Measurements from ENCODE around the gene DDX54.

Gene DDX54

DNA sequence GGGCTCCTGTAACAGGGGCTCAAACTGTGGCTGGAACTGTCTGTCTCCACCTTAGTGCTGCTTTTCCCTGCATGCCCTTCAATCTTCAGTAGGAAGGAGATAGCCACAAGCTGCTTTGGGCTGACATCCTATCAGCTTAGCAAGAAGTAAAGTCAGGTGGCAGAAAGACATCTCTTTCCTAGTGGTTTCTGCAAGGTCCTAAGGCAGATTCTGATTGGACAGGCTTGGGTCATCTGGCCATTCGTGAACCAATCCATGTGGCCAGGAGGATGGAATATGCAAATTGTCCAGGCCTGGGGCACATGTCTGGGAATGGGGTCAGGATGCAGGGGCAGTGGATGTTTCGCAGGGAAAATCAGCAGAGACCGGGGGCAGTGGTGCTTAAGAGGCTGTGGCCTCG lies 5.5 kb upstream of the DDX54 start:
- Histone ChIP-seq H2AFZ (ENCODE audit: low read length) (no peak overlapping the region), H3K9me2 (replicated peaks; ENCODE audit: low read depth, low read length) (no peaks in the 10 kb centered on the region), H3K79me2 (ENCODE audit: insufficient read depth, low read length) (peaks cover 26% of the 10 kb centered on the region), H3K27me3 (ENCODE audit: insufficient read depth, low read length, poor library complexity, severe bottlenecking) (no peaks in the 10 kb centered on the region), H3K4me2 (ENCODE audit: low read depth, low read length, poor library complexity, severe bottlenecking) (no peak overlapping the region), H3K9ac (ENCODE audit: low read depth, low read length, poor library complexity, severe bottlenecking) (no peak overlapping the region), H3K9me3 (ENCODE audit: insufficient read depth, low read depth, low read length) (no peaks in the 10 kb centered on the region), H3K4me3 (ENCODE audit: low read length, poor library complexity, severe bottlenecking) (no peak overlapping the region), H4K20me1 (ENCODE audit: insufficient read depth, low read length, poor library complexity, severe bottlenecking) (peaks cover 18% of the 10 kb centered on the region), H3F3A (ENCODE audit: low read depth) (no peaks in the 10 kb centered on the region), H3K36me3 (ENCODE audit: insufficient read depth, low read length) (peaks cover 8% of the 10 kb centered on the region; the same call in 1 of the 2 replicates), H3K4me1 (ENCODE audit: insufficient read depth, low read length, poor library complexity, severe bottlenecking) (peaks cover 27% of the 10 kb centered on the region)
- TF ChIP-seq CTCF (conservative IDR thresholded peaks at IDR 0.05; ENCODE audit: low read length) (no peak), EZH2phosphoT487 (IDR thresholded peaks at IDR 0.05; ENCODE audit: borderline replicate concordance) (no peak)

- no peak for TF ChIP-seq EZH2phosphoT487 (IDR thresholded peaks at IDR 0.05; ENCODE audit: borderline replicate concordance)
- TF ChIP-seq CTCF (conservative IDR thresholded peaks at IDR 0.05; ENCODE audit: low read length), result no peak
- no peaks in the 10 kb centered on the region for H3F3A ChIP-seq (ENCODE audit: low read depth)
- peaks cover 8% of the 10 kb centered on the region; the same call in 1 of the 2 replicates for H3K36me3 ChIP-seq (ENCODE audit: insufficient read depth, low read length)
These were observed 4.1 kb upstream of the DDX54 start for GRCh38 chr12:113189361-113189760.

GRCh38 chr12:113186666-113187325 lies 1.5 kb upstream of the DDX54 start:
- Histone ChIP-seq H3F3A (ENCODE audit: low read depth) (no peaks in the 10 kb centered on the region), H3K36me3 (ENCODE audit: insufficient read depth, low read length) (peaks cover 5% of the 10 kb centered on the region; the same call in 1 of the 2 replicates), H3K9me3 (ENCODE audit: insufficient read depth, low read depth, low read length) (no peaks in the 10 kb centered on the region), H4K20me1 (ENCODE audit: insufficient read depth, low read length, poor library complexity, severe bottlenecking) (peaks cover 41% of the 10 kb centered on the region), H2AFZ (ENCODE audit: low read length) (no peak overlapping the region), H3K9ac (ENCODE audit: low read depth, low read length, poor library complexity, severe bottlenecking) (peak overlapping the region; percentile 89), H3K27me3 (ENCODE audit: insufficient read depth, low read length, poor library complexity, severe bottlenecking) (no peaks in the 10 kb centered on the region), H3K79me2 (ENCODE audit: insufficient read depth, low read length) (peaks cover 56% of the 10 kb centered on the region), H3K9me2 (replicated peaks; ENCODE audit: low read depth, low read length) (no peaks in the 10 kb centered on the region), H3K4me1 (ENCODE audit: insufficient read depth, low read length, poor library complexity, severe bottlenecking) (peaks cover 36% of the 10 kb centered on the region), H3K4me3 (ENCODE audit: low read length, poor library complexity, severe bottlenecking) (peak overlapping the region; percentile 73), H3K4me2 (ENCODE audit: low read depth, low read length, poor library complexity, severe bottlenecking) (peak overlapping the region; percentile 91)
- TF ChIP-seq EZH2phosphoT487 (IDR thresholded peaks at IDR 0.05; ENCODE audit: borderline replicate concordance), result no peak

More at GRCh38 chr12:113189361-113189760, 4.1 kb upstream of the DDX54 start:
- Histone ChIP-seq H3K79me2 (ENCODE audit: insufficient read depth, low read length) (peaks cover 31% of the 10 kb centered on the region), H4K20me1 (ENCODE audit: insufficient read depth, low read length, poor library complexity, severe bottlenecking) (peaks cover 20% of the 10 kb centered on the region), H3K4me3 (ENCODE audit: low read length, poor library complexity, severe bottlenecking) (no peak overlapping the region), H3K9me3 (ENCODE audit: insufficient read depth, low read depth, low read length) (no peaks in the 10 kb centered on the region), H2AFZ (ENCODE audit: low read length) (no peak overlapping the region), H3K9me2 (replicated peaks; ENCODE audit: low read depth, low read length) (no peaks in the 10 kb centered on the region), H3K9ac (ENCODE audit: low read depth, low read length, poor library complexity, severe bottlenecking) (no peak overlapping the region), H3K27me3 (ENCODE audit: insufficient read depth, low read length, poor library complexity, severe bottlenecking) (no peaks in the 10 kb centered on the region), H3K4me2 (ENCODE audit: low read depth, low read length, poor library complexity, severe bottlenecking) (no peak overlapping the region), H3K4me1 (ENCODE audit: insufficient read depth, low read length, poor library complexity, severe bottlenecking) (peaks cover 27% of the 10 kb centered on the region)

- Histone ChIP-seq H3K27me3 (ENCODE audit: insufficient read depth, low read length, poor library complexity, severe bottlenecking) (no peaks in the 10 kb centered on the region), H3K4me1 (ENCODE audit: insufficient read depth, low read length, poor library complexity, severe bottlenecking) (peaks cover 39% of the 10 kb centered on the region), H2AFZ (ENCODE audit: low read length) (peak overlapping the region; percentile 85), H3K9ac (ENCODE audit: low read depth, low read length, poor library complexity, severe bottlenecking) (peak overlapping the region; percentile 89), H3K36me3 (ENCODE audit: insufficient read depth, low read length) (no peaks in the 10 kb centered on the region; the same call in 1 of the 2 replicates), H4K20me1 (ENCODE audit: insufficient read depth, low read length, poor library complexity, severe bottlenecking) (peaks cover 46% of the 10 kb centered on the region), H3K4me2 (ENCODE audit: low read depth, low read length, poor library complexity, severe bottlenecking) (peak overlapping the region; percentile 91), H3K4me3 (ENCODE audit: low read length, poor library complexity, severe bottlenecking) (peak overlapping the region; percentile 73), H3K79me2 (ENCODE audit: insufficient read depth, low read length) (peaks cover 62% of the 10 kb centered on the region), H3K9me3 (ENCODE audit: insufficient read depth, low read depth, low read length) (no peaks in the 10 kb centered on the region), H3F3A (ENCODE audit: low read depth) (no peaks in the 10 kb centered on the region), H3K9me2 (replicated peaks; ENCODE audit: low read depth, low read length) (no peaks in the 10 kb centered on the region)
- no peak for TF ChIP-seq EZH2phosphoT487 (IDR thresholded peaks at IDR 0.05; ENCODE audit: borderline replicate concordance)
- no peak for TF ChIP-seq CTCF (conservative IDR thresholded peaks at IDR 0.05; ENCODE audit: low read length)
These were observed 721 bp upstream of the DDX54 start for GRCh38 chr12:113186033-113186365.
